ENCODE results near the gene SETD1A.

Gene SETD1A

DNA sequence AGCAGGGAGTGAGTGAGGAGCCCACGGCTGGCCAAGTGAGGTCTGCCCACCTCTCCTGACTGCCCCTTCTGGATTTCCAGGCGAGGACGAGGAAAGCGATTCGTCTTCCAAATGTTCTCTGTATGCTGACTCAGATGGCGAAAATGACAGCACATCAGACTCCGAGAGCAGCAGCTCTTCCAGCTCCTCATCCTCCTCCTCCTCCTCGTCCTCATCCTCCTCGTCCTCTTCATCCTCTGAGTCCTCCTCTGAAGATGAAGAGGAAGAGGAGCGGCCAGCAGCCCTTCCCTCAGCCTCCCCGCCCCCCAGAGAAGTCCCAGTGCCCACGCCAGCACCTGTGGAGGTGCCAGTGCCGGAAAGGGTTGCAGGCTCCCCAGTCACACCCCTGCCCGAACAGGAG is 13.7 kb downstream of the SETD1A start:
- H3K4me1 ChIP-seq (ENCODE audit: control insufficient read depth, insufficient read depth, low read length, poor library complexity, severe bottlenecking): peaks cover 3% of the 10 kb centered on the region
- H3K4me3 ChIP-seq (ENCODE audit: extremely low read depth, insufficient read depth, low read length, poor library complexity, severe bottlenecking): no peak overlapping the region
- WGBS, 2 experiments (ENCODE audit: insufficient coverage in 2 of 2): 94 to 95% methylated on average over 9 to 10 of the region's 14 CpGs
- H3K27ac ChIP-seq (ENCODE audit: low read depth, low read length, severe bottlenecking): no peak overlapping the region
- H3K9me3 ChIP-seq (ENCODE audit: control insufficient read depth, low read length): no peaks in the 10 kb centered on the region
- peaks cover 94% of the 10 kb centered on the region for H3K36me3 ChIP-seq (ENCODE audit: control insufficient read depth, insufficient read depth, low read length)

DNA sequence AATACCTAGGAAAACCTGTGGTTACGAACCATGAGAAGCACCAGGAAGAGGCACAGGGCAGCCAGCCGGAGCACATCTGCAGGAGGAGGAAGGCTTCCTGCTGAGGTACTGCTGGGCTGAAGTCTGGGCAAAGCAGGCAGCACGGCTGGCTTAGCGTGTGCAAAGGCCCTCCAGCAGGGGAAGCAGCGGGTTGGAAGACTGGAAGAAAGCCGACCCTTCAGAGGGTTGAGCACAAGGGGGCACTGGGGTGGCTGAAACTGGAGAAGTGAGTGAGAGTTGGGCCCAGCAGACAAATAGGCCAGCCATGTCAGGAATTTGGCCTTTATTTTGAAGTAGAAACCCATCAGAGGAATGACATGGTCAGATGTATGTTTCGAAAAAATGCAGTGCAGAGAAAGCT is 15.3 kb downstream of the SETD1A start:
- WGBS, 2 experiments (ENCODE audit: insufficient coverage in 2 of 2): 84 to 88% methylated on average over 7 of the region's 7 CpGs
- Histone ChIP-seq H3K9me3 (ENCODE audit: control insufficient read depth, low read length) (no peaks in the 10 kb centered on the region), H3K36me3 (ENCODE audit: control insufficient read depth, insufficient read depth, low read length) (peaks cover 96% of the 10 kb centered on the region)

DNA sequence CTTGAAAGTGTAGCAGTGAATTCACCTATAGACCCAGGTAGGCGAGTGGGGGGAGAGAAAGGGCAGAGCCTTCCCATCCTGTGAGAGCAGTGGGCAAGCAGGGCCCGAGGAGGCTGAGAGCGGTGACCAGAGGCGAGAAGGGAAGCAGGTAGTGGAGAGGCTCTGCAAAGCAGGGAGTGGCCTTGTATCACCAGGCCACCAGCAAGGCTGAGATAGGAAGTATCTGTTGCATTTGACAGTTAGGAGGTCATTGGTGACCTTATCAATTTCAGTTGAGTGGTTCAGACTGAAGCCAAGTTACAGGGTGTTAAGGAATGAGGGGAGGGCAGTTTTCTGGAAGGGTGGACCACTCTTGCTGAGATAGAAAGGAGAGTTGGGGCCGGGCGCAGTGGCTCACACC is 16.8 kb downstream of the SETD1A start:
- Histone ChIP-seq H3K36me3 (ENCODE audit: control insufficient read depth, insufficient read depth, low read length) (peaks cover 97% of the 10 kb centered on the region), H3K27ac (ENCODE audit: low read depth, low read length, severe bottlenecking) (no peak overlapping the region), H3K4me3 (ENCODE audit: extremely low read depth, insufficient read depth, low read length, poor library complexity, severe bottlenecking) (no peak overlapping the region), H3K4me1 (ENCODE audit: control insufficient read depth, insufficient read depth, low read length, poor library complexity, severe bottlenecking) (peaks cover 3% of the 10 kb centered on the region), H3K9me3 (ENCODE audit: control insufficient read depth, low read length) (no peaks in the 10 kb centered on the region)
- 93 to 97% methylated on average over 6 of the region's 6 CpGs for WGBS, 2 experiments (ENCODE audit: insufficient coverage in 2 of 2)

More for the DNA sequence above, 15.3 kb downstream of the SETD1A start:
- peaks cover 3% of the 10 kb centered on the region for H3K4me1 ChIP-seq (ENCODE audit: control insufficient read depth, insufficient read depth, low read length, poor library complexity, severe bottlenecking)
- no peak overlapping the region for H3K27ac ChIP-seq (ENCODE audit: low read depth, low read length, severe bottlenecking)
- no peak overlapping the region for H3K4me3 ChIP-seq (ENCODE audit: extremely low read depth, insufficient read depth, low read length, poor library complexity, severe bottlenecking)

DNA sequence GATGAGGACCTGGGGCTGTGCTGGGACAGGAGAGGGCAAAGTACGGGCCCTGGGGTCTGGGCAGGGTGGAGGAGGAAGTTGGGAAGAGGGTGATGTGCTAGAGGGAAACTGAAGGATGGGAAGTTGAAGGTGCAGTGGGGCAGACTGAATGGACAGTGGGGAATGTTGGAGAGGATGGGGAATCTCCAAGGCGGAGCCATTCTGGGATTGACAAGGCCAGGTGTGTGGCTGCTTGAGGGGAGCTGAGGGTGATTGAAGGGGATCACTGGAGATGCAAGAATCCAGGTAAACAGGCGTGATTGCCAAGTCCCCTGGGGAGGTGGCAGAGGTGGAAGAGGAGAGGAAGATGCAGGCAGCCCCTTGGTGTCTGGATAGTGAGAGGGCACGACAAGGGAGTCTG is 18.9 kb downstream of the SETD1A start:
- 95 to 100% methylated on average over 4 of the region's 4 CpGs for WGBS, 2 experiments (ENCODE audit: insufficient coverage in 2 of 2)
- Histone ChIP-seq H3K9me3 (ENCODE audit: control insufficient read depth, low read length) (no peaks in the 10 kb centered on the region), H3K4me1 (ENCODE audit: control insufficient read depth, insufficient read depth, low read length, poor library complexity, severe bottlenecking) (peaks cover 3% of the 10 kb centered on the region), H3K36me3 (ENCODE audit: control insufficient read depth, insufficient read depth, low read length) (peaks cover 94% of the 10 kb centered on the region), H3K4me3 (ENCODE audit: extremely low read depth, insufficient read depth, low read length, poor library complexity, severe bottlenecking) (no peak overlapping the region), H3K27ac (ENCODE audit: low read depth, low read length, severe bottlenecking) (no peak overlapping the region)

DNA sequence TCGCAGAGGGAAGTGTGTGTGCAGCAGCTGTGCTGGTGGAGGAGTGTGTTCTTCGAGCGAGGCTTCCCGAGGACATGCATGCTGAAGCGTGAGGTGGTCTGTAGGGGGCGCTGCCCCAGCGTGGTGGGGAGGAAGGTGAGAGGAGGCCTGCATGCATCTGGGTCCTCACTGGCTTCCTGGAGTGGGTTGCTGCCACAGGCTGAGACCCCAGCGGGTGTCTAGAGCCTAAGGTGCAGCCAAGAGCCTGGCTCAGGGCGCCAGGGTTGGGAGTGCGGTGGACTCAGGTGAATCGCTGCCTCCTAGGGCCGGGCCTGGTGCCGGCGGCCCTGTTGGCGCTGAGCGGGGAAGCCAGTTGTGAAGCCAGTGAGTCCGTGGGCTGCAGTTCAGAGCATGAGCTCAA is 19.9 kb downstream of the SETD1A start:
- Histone ChIP-seq H3K4me1 (ENCODE audit: control insufficient read depth, insufficient read depth, low read length, poor library complexity, severe bottlenecking) (peaks cover 3% of the 10 kb centered on the region), H3K9me3 (ENCODE audit: control insufficient read depth, low read length) (no peaks in the 10 kb centered on the region), H3K4me3 (ENCODE audit: extremely low read depth, insufficient read depth, low read length, poor library complexity, severe bottlenecking) (no peak overlapping the region), H3K36me3 (ENCODE audit: control insufficient read depth, insufficient read depth, low read length) (peaks cover 93% of the 10 kb centered on the region), H3K27ac (ENCODE audit: low read depth, low read length, severe bottlenecking) (no peak overlapping the region)
- 90 to 92% methylated on average over 12 to 17 of the region's 17 CpGs for WGBS, 2 experiments (ENCODE audit: insufficient coverage in 2 of 2)

DNA sequence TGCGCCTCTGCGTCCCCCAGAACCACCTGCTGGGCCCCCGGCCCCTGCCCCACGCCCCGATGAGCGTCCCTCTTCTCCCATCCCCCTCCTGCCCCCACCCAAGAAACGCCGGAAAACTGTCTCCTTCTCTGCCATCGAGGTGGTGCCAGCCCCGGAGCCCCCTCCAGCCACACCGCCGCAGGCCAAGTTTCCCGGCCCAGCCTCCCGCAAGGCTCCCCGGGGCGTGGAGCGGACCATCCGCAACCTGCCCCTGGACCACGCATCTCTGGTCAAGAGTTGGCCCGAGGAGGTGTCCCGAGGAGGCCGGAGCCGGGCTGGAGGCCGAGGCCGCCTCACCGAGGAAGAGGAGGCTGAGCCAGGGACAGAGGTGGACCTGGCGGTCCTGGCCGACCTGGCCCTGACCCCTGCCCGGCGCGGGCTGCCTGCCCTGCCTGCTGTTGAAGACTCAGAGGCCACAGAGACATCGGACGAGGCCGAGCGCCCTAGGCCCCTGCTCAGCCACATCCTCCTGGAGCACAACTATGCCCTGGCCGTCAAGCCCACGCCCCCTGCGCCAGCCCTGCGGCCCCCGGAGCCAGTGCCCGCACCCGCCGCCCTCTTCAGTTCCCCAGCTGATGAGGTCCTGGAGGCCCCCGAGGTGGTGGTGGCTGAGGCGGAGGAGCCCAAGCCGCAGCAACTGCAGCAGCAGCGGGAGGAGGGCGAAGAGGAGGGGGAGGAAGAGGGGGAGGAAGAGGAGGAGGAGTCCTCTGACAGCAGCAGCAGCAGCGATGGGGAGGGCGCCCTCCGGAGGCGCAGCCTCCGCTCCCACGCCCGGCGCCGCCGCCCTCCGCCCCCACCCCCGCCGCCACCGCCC is 21.8 kb downstream of the SETD1A start:
- no peaks in the 10 kb centered on the region for H3K9me3 ChIP-seq (ENCODE audit: control insufficient read depth, low read length)
- H3K4me1 ChIP-seq (ENCODE audit: control insufficient read depth, insufficient read depth, low read length, poor library complexity, severe bottlenecking): peaks cover 6% of the 10 kb centered on the region
- no peak overlapping the region for H3K4me3 ChIP-seq (ENCODE audit: extremely low read depth, insufficient read depth, low read length, poor library complexity, severe bottlenecking)
- H3K27ac ChIP-seq (ENCODE audit: low read depth, low read length, severe bottlenecking): no peak overlapping the region
- WGBS, 2 experiments (ENCODE audit: insufficient coverage in 2 of 2): 96 to 97% methylated on average over 37 to 51 of the region's 62 CpGs
- H3K36me3 ChIP-seq (ENCODE audit: control insufficient read depth, insufficient read depth, low read length): peaks cover 87% of the 10 kb centered on the region

DNA sequence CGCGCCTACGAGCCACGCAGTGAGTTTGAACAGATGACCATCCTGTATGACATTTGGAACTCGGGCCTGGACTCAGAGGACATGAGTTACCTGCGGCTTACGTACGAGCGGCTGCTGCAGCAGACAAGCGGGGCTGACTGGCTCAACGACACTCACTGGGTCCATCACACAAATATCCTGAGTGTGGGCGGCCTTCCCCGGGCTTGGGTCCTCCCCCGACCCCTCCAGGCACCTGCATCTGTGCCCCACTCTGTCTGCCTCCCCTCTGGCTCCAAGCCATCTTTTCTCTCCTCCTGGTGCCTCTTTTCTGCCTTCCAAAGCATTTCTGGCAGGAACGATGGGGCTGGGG is 22.4 kb downstream of the SETD1A start:
- 92 to 95% methylated on average over 15 of the region's 15 CpGs for WGBS, 2 experiments (ENCODE audit: insufficient coverage in 2 of 2)
- Histone ChIP-seq H3K4me3 (ENCODE audit: extremely low read depth, insufficient read depth, low read length, poor library complexity, severe bottlenecking) (no peak overlapping the region), H3K4me1 (ENCODE audit: control insufficient read depth, insufficient read depth, low read length, poor library complexity, severe bottlenecking) (peaks cover 9% of the 10 kb centered on the region), H3K36me3 (ENCODE audit: control insufficient read depth, insufficient read depth, low read length) (peaks cover 84% of the 10 kb centered on the region), H3K9me3 (ENCODE audit: control insufficient read depth, low read length) (no peaks in the 10 kb centered on the region), H3K27ac (ENCODE audit: low read depth, low read length, severe bottlenecking) (no peak overlapping the region)

DNA sequence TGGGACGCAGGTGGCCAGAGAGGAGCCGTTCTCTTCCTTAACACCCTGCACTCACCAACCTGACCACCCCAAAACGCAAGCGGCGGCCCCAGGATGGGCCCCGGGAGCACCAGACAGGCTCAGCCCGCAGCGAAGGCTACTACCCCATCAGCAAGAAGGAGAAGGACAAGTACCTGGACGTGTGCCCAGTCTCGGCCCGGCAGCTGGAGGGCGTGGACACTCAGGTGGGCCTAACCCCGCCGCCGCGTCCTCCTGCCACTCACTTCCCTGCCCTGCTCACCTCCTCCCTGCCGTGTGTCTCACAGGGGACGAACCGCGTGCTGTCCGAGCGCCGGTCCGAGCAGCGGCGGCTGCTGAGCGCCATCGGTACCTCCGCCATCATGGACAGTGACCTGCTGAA is 22.9 kb downstream of the SETD1A start:
- 93 to 98% methylated on average over 16 to 22 of the region's 29 CpGs for WGBS, 2 experiments (ENCODE audit: insufficient coverage in 2 of 2)
- Histone ChIP-seq H3K4me3 (ENCODE audit: extremely low read depth, insufficient read depth, low read length, poor library complexity, severe bottlenecking) (no peak overlapping the region), H3K27ac (ENCODE audit: low read depth, low read length, severe bottlenecking) (no peak overlapping the region), H3K9me3 (ENCODE audit: control insufficient read depth, low read length) (no peaks in the 10 kb centered on the region), H3K36me3 (ENCODE audit: control insufficient read depth, insufficient read depth, low read length) (peaks cover 80% of the 10 kb centered on the region), H3K4me1 (ENCODE audit: control insufficient read depth, insufficient read depth, low read length, poor library complexity, severe bottlenecking) (peaks cover 14% of the 10 kb centered on the region)

DNA sequence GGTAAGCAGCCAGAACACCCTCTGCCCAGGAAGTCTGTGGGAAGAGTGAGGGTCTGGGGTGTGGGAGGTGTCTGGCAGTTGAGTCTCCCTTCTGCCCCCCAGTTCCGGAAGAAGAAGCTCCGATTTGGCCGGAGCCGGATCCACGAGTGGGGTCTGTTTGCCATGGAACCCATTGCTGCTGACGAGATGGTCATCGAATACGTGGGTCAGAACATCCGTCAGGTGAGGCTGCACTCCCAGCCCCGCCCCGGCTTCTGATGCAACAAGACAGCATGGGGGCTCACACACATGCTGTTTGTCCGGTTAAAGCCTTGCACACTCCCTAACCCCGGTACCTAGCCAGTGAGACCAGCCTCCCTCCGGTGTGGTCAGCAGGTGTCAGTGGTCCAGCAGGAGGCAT is 23.4 kb downstream of the SETD1A start:
- Histone ChIP-seq H3K27ac (ENCODE audit: low read depth, low read length, severe bottlenecking) (no peak overlapping the region), H3K36me3 (ENCODE audit: control insufficient read depth, insufficient read depth, low read length) (peaks cover 75% of the 10 kb centered on the region), H3K4me1 (ENCODE audit: control insufficient read depth, insufficient read depth, low read length, poor library complexity, severe bottlenecking) (peaks cover 17% of the 10 kb centered on the region), H3K4me3 (ENCODE audit: extremely low read depth, insufficient read depth, low read length, poor library complexity, severe bottlenecking) (no peak overlapping the region), H3K9me3 (ENCODE audit: control insufficient read depth, low read length) (no peaks in the 10 kb centered on the region)
- WGBS, 2 experiments (ENCODE audit: insufficient coverage in 2 of 2): 97 to 99% methylated on average over 14 of the region's 14 CpGs

DNA sequence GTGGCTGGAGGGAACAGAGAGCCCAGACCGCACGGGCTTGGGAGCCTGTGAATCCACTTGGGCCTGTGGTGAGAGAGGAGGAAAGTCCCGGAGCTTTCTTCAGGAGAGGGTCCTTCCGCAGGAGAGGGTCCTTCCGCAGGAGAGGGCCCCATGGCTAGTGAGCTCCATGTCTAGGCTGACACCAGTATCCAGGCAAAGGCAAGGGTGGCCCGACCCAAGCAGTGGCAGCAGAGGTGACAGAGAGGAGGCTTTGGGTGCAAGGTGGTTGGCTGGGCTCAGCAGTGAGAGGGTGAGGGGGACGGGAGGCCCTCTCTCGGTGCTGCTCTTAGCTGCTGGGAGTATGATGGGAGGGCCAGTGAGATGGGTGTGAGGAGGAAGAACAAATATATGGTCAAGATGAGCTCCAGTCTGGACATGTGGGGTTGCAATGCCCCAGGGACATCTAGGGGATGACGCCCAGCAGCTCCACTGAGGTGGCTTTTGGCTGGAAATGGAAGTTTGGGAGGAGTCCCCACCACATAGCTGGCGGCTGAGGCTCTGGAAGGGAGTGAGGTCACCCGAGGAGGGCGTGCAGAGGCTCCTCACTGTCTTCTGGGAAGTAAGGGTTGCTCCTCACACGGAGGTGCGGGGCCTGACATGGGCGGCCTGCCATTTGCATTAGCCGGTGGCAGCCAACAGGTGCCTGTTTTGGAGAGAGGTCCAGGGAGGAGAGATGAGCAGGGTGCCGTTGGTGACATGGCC is 25.2 kb downstream of the SETD1A start:
- no peaks in the 10 kb centered on the region for H3K9me3 ChIP-seq (ENCODE audit: control insufficient read depth, low read length)
- no peak overlapping the region for H3K27ac ChIP-seq (ENCODE audit: low read depth, low read length, severe bottlenecking)
- 94 to 98% methylated on average over 13 to 17 of the region's 17 CpGs for WGBS, 2 experiments (ENCODE audit: insufficient coverage in 2 of 2)
- no peak overlapping the region for H3K4me3 ChIP-seq (ENCODE audit: extremely low read depth, insufficient read depth, low read length, poor library complexity, severe bottlenecking)
- peaks cover 64% of the 10 kb centered on the region for H3K36me3 ChIP-seq (ENCODE audit: control insufficient read depth, insufficient read depth, low read length)
- peaks cover 13% of the 10 kb centered on the region for H3K4me1 ChIP-seq (ENCODE audit: control insufficient read depth, insufficient read depth, low read length, poor library complexity, severe bottlenecking)
